Glomerular endothelial cell (primary cell): ENCODE data around the gene XPO6. TPM values are rescaled to one million over a fixed set of nuclear protein-coding genes. Genes with fewer than 3 reads are reported as not detected.

Experiments used
- DNase-seq: peaks from one replicate; pipeline ENCODE4 v3.0.0-alpha.2; 2011; ENCODE audit warnings: low read depth, low spot score; ENCODE audit errors: extremely low read depth
- total RNA-seq: library from RNA; depleted of rRNA; stranded (reverse); fragments of >200 nt; gene quantifications from 2 replicates; pipeline ENCODE4 v1.2.3, GENCODE V29; 2015

The XPO6 gene
- total RNA-seq, 1 donor from 2014 or later, result 70.2 TPM

- no peak for DNase-seq
Measured at GRCh38 chr16:28067604-28068379, 144.0 kb downstream of the XPO6 start.

- no peak for DNase-seq
Measured at GRCh38 chr16:28064706-28065249, 147.0 kb downstream of the XPO6 start.

DNA sequence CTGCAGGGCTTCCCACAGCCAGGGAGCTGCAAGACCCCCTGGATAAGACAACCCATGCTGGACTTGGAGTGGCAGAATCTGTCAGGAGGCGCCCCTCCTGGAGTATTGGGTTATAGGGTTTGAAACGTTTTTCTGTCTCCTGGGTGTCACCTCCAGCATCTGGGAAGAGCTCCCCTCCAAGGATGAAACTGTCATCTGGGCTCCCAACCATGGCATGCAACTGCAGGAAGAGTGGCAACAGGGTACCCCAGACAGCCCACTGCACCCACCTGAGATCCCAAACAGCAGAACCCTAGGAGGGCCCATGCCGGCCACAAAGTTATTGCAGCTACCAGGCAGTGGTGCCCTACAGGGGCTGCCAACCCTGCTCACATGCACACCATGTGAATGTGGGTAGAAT is 147.6 kb downstream of the XPO6 start:
- no peak for DNase-seq

GRCh38 chr16:28063591-28064061 is 148.1 kb downstream of the XPO6 start, which contains the start of gene GSG1L:
Gene GSG1L, minus strand, starts transcription at chr16:28063714. Its CDS starts 290 bp downstream, at chr16:28063424.
- no peak for DNase-seq

DNA sequence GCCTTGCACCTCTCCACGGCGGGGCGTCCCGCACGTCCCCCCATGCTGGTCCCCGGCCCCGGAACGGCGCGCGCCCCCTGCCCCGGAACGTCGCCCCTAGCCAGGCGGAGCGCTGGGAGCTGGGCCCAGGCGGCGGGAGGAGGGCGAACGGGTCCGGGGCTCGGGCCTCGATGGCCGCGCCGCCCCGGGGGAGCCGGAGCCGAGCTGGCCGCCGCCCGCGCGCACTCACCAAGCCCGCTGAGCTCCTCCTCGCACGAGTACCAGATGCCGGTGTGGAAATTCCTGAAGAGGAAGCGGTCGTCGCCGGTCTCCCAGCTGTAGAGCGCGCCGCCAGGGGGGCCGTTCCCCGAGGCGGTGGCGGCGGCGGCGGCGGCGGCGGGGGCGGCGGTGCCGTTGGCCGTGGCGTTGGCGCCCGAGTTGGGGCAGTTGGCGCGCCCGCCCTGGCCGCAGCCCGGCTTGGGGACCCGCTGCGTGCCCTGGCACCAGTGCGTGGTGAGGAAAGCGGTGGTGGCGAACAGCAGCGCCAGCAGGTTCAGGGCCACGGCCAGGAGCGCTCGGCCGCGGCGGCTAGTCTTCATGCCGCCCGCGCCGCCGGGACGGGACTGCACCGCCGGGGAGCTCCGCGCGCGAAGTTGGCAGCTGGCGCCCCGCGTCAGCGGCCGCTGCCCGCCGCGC is 148.8 kb downstream of the XPO6 start:
- no peak for DNase-seq

GRCh38 chr16:28062261-28062846 is 149.4 kb downstream of the XPO6 start:
- DNase-seq, result no peak

- DNase-seq, result no peak
Measured at GRCh38 chr16:28061352-28062101, 150.2 kb downstream of the XPO6 start.

DNA sequence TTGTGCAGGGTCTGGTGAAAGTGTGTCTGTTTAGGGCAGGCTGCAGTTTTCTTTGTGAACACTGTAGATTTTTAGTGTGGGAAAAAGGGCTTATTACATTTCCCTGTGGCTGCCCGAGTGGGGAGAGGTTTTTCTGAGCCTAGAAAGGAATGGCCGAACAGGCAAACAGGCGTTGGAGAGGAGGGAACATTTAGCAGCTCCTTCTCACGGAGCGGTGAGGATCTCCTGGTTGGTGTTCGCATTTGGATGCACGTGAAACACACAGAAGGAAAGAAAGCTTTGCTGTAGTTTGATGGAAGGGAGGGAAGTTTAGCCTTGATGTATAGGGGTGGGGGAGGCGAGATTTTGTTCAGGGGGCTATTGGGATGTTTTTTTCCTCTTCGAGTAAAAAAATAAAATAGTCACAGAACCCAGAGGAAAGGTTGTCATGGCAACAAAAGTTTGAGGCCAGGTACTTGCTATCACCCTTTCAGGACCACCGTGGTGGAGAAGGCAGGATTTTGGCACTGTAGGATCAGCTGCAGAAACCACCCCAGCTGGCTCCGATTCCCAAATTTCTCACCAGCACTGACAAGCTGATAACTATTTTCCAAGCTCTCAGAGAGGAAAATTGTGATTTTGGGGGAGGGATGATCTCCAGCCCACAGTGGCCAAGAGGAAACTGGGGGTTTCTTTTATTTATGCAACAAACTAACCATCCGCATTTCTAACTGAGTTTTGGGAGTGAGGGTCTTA is 151.8 kb downstream of the XPO6 start:
- DNase-seq, result no peak

DNA sequence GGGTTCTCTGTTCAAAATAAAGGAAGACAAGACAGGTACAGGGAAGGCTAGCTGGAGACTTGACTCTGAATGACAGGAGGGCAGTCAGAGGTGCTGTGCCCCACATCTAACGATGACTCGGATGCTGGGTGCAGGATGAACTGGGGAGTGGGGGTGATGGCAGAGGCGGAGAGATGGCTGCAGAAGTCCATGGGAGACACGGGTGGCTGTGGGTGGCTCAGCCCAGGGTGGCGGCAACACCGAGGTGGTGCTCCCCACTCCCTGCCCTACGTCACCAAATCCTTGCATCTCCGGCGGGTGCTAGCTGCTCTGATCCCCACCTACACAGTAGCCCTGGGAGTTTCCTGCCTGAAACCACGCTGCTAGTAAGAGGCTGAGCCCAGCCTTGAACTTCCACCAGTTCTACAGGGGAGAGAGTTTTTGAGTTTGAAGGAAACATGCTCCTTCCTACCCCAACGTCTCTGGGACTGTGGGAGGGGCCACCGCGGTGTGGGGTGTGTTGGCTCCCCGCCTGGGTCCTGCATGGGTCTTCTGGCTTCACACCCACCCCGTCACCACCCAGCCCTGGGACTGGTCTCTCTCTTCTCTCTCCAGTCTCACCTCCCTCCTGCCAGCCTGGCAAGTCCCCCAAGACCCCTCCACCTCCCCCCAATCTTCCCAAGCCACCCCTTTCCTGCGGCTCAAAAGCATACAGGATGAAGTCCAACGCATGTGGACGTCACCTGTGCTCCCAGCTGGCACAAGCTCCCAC is 152.8 kb downstream of the XPO6 start:
- no peak for DNase-seq

- no peak for DNase-seq
Measured at GRCh38 chr16:28057949-28058348, 153.8 kb downstream of the XPO6 start.

DNA sequence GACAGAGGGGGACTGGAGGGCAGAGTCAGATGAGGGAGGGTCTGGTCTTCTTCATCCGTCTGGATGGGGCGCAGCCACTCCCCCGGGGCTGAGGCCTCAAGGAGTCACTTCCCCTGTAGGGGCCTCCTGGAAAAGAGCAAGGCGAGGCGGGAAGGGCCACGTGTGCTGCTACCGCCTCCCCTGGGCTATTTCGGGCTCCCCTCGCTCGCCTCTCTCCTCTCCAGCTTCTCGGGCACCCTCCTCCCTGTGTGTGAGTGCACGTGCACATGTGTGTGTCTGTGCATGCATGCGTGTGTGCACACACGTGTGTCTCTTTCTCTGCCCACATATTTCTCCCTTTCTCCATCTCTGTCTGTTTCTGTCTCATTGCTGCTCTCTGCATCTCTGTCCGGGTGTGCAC is 158.3 kb downstream of the XPO6 start:
- no peak for DNase-seq

GRCh38 chr16:28052274-28053128 is 159.3 kb downstream of the XPO6 start:
- no peak for DNase-seq

GRCh38 chr16:28051486-28051885 is 160.3 kb downstream of the XPO6 start:
- DNase-seq, result no peak

Other genes with a start within 250 kb of the XPO6 start
- gene GSG1L, start 148.3 kb downstream of the XPO6 start, total RNA-seq, result not detected in 2 replicates
- gene SBK1, start 80.6 kb upstream of the XPO6 start, total RNA-seq, result 0.23 and 0.53 TPM in 2 replicates
- 2.2 TPM in 1 of 2 replicates, not detected in the other for gene NPIPB6, start 151.5 kb upstream of the XPO6 start, total RNA-seq
- 141 and 185 TPM in 2 replicates for gene EIF3CL, start 191.9 kb upstream of the XPO6 start, total RNA-seq